Rectal smooth muscle tissue (tissue), 1 donor: Measurements from ENCODE around the gene ALMS1.
"Not testable (repeated sequence)": the region's sequence is repeated elsewhere in the genome, so short reads cannot be mapped to it uniquely, and the experiment has no call there.

Source experiments
- H3K27ac ChIP-seq: one replicate; pipeline ENCODE4 v1.7.0; 2013; ENCODE audit warnings: low read depth, low read length, inconsistent platforms
- H3K27me3 ChIP-seq: one replicate; pipeline ENCODE4 v1.7.0; 2013; ENCODE audit warnings: low read length; ENCODE audit not compliant: control insufficient read depth, insufficient read depth
- H3K36me3 ChIP-seq: one replicate; pipeline ENCODE4 v1.7.0; 2013; ENCODE audit warnings: low read length; ENCODE audit not compliant: control insufficient read depth, insufficient read depth
- H3K4me1 ChIP-seq: one replicate; pipeline ENCODE4 v1.7.0; 2013; ENCODE audit warnings: low read length; ENCODE audit not compliant: control insufficient read depth, insufficient read depth
- H3K4me3 ChIP-seq: one replicate; pipeline ENCODE4 v1.7.0; 2013; ENCODE audit warnings: low read length
- H3K9ac ChIP-seq: one replicate; pipeline ENCODE4 v1.7.0; 2013; ENCODE audit warnings: low read length

The ALMS1 gene

GRCh38 chr2:73414696-73415095, 29.1 kb downstream of the ALMS1 start:
- Histone ChIP-seq H3K4me1 (peaks cover 3% of the 10 kb centered on the region), H3K27me3 (no peaks in the 10 kb centered on the region), H3K4me3 (no peak overlapping the region), H3K9ac (no peak overlapping the region), H3K27ac (no peak overlapping the region), H3K36me3 (no peaks in the 10 kb centered on the region)

GRCh38 chr2:73415906-73416305, 30.3 kb downstream of the ALMS1 start:
- no peak overlapping the region for H3K27ac ChIP-seq
- no peak overlapping the region for H3K9ac ChIP-seq
- no peak overlapping the region for H3K4me3 ChIP-seq
- H3K27me3 ChIP-seq: no peaks in the 10 kb centered on the region
- H3K4me1 ChIP-seq: peaks cover 3% of the 10 kb centered on the region
- no peaks in the 10 kb centered on the region for H3K36me3 ChIP-seq

GRCh38 chr2:73418343-73418742, 32.7 kb downstream of the ALMS1 start:
- Histone ChIP-seq H3K4me3 (no peak overlapping the region), H3K27ac (no peak overlapping the region), H3K9ac (no peak overlapping the region), H3K36me3 (no peaks in the 10 kb centered on the region), H3K27me3 (no peaks in the 10 kb centered on the region), H3K4me1 (peaks cover 3% of the 10 kb centered on the region)

- Histone ChIP-seq H3K27me3 (no peaks in the 10 kb centered on the region), H3K27ac (no peak overlapping the region), H3K4me3 (no peak overlapping the region), H3K36me3 (peaks cover 2% of the 10 kb centered on the region), H3K9ac (no peak overlapping the region), H3K4me1 (no peaks in the 10 kb centered on the region)
Measured at GRCh38 chr2:73423913-73424312, 38.3 kb downstream of the ALMS1 start.

- Histone ChIP-seq H3K36me3 (peaks cover 2% of the 10 kb centered on the region), H3K4me3 (no peak overlapping the region), H3K27me3 (no peaks in the 10 kb centered on the region), H3K4me1 (no peaks in the 10 kb centered on the region), H3K27ac (no peak overlapping the region), H3K9ac (no peak overlapping the region)
Measured at GRCh38 chr2:73426176-73426575, 40.5 kb downstream of the ALMS1 start.

- H3K27ac ChIP-seq: no peak overlapping the region
- no peaks in the 10 kb centered on the region for H3K4me1 ChIP-seq
- no peak overlapping the region for H3K4me3 ChIP-seq
- H3K36me3 ChIP-seq: peaks cover 5% of the 10 kb centered on the region
- no peak overlapping the region for H3K9ac ChIP-seq
- H3K27me3 ChIP-seq: no peaks in the 10 kb centered on the region
Measured at GRCh38 chr2:73436019-73436418, 50.4 kb downstream of the ALMS1 start.

GRCh38 chr2:73444202-73444601, 58.6 kb downstream of the ALMS1 start:
- H3K36me3 ChIP-seq: peaks cover 10% of the 10 kb centered on the region
- H3K27ac ChIP-seq: no peak overlapping the region
- H3K4me1 ChIP-seq: no peaks in the 10 kb centered on the region
- no peak overlapping the region for H3K9ac ChIP-seq
- H3K27me3 ChIP-seq: no peaks in the 10 kb centered on the region
- no peak overlapping the region for H3K4me3 ChIP-seq

GRCh38 chr2:73448856-73449255, 63.2 kb downstream of the ALMS1 start:
- Histone ChIP-seq H3K9ac (no peak overlapping the region), H3K36me3 (peaks cover 10% of the 10 kb centered on the region), H3K4me3 (no peak overlapping the region), H3K27ac (no peak overlapping the region), H3K27me3 (no peaks in the 10 kb centered on the region), H3K4me1 (no peaks in the 10 kb centered on the region)

GRCh38 chr2:73449404-73449803, 63.8 kb downstream of the ALMS1 start:
- H3K36me3 ChIP-seq: peaks cover 10% of the 10 kb centered on the region

GRCh38 chr2:73451263-73451972, 65.8 kb downstream of the ALMS1 start:
- H3K27ac ChIP-seq: no peak overlapping the region
- H3K4me3 ChIP-seq: no peak overlapping the region
- peaks cover 10% of the 10 kb centered on the region for H3K36me3 ChIP-seq
- H3K9ac ChIP-seq: no peak overlapping the region
- no peaks in the 10 kb centered on the region for H3K27me3 ChIP-seq
- H3K4me1 ChIP-seq: no peaks in the 10 kb centered on the region

More at GRCh38 chr2:73449404-73449803, 63.8 kb downstream of the ALMS1 start:
- no peaks in the 10 kb centered on the region for H3K4me1 ChIP-seq
- H3K4me3 ChIP-seq: no peak overlapping the region
- no peak overlapping the region for H3K27ac ChIP-seq
- no peak overlapping the region for H3K9ac ChIP-seq
- no peaks in the 10 kb centered on the region for H3K27me3 ChIP-seq

- H3K36me3 ChIP-seq: peaks cover 6% of the 10 kb centered on the region
- no peaks in the 10 kb centered on the region for H3K4me1 ChIP-seq
- no peaks in the 10 kb centered on the region for H3K27me3 ChIP-seq
- H3K4me3 ChIP-seq: no peak overlapping the region
- no peak overlapping the region for H3K9ac ChIP-seq
- no peak overlapping the region for H3K27ac ChIP-seq
Measured at GRCh38 chr2:73457982-73458381, 72.3 kb downstream of the ALMS1 start.

- not testable (repeated sequence) for H3K4me3 ChIP-seq, H3K9ac ChIP-seq, H3K4me1 ChIP-seq, H3K27ac ChIP-seq, H3K36me3 ChIP-seq, H3K27me3 ChIP-seq
Measured at GRCh38 chr2:73462388-73462787, 76.8 kb downstream of the ALMS1 start.

GRCh38 chr2:73468376-73468775, 82.7 kb downstream of the ALMS1 start:
- Histone ChIP-seq H3K4me3 (no peak overlapping the region), H3K9ac (no peak overlapping the region), H3K36me3 (no peaks in the 10 kb centered on the region), H3K27ac (no peak overlapping the region), H3K27me3 (no peaks in the 10 kb centered on the region), H3K4me1 (no peaks in the 10 kb centered on the region)
